ENCODE results near the gene INHA. TPM values are rescaled to one million over a fixed set of nuclear protein-coding genes. Genes with fewer than 3 reads are reported as not detected.

Gene INHA
- total RNA-seq, 4 donors from 2014 or later, result not detected

DNA sequence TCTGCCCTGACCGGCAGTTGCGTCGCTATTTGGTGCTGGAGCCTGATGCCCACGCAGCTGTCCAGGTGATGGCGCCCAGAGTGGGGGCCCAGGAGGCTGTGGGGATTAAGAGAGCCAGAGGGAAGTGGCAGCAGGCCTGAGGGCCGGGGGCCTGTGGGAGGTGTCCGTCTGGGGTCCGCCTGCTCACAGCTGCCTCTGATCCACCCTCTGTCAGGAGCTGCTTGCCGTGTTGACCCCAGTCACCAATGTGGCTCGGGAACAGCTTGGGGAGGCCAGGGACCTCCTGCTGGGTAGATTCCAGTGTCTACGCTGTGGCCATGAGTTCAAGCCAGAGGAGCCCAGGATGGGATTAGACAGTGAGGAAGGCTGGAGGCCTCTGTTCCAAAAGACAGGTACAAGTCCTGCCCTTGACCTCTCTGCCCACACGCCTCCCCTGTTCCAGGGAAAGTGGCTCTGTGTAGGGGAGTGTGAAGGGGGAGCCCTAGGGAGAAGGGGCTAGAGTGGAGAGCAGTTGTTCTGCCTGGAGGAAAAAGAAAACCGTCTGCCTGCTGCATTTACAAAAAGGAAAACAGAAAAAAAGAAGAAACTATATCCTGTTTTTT, 37.1 kb downstream of the INHA start:
- Histone ChIP-seq H3K36me3 (peaks cover 0 to 70% (median 0%) of the 10 kb centered on the region in 3 donors), H3K4me3 (no peak overlapping the region), H3K9me3 (no peaks in the 10 kb centered on the region), H3K27me3 (no peaks in the 10 kb centered on the region), H3K27ac (no peak overlapping the region), H3K4me1 (peaks cover 0 to 6% (median 3%) of the 10 kb centered on the region in 4 donors)
- no peak for TF ChIP-seq POLR2A (IDR thresholded peaks at IDR 0.05)
- TF ChIP-seq, protein P1, sequence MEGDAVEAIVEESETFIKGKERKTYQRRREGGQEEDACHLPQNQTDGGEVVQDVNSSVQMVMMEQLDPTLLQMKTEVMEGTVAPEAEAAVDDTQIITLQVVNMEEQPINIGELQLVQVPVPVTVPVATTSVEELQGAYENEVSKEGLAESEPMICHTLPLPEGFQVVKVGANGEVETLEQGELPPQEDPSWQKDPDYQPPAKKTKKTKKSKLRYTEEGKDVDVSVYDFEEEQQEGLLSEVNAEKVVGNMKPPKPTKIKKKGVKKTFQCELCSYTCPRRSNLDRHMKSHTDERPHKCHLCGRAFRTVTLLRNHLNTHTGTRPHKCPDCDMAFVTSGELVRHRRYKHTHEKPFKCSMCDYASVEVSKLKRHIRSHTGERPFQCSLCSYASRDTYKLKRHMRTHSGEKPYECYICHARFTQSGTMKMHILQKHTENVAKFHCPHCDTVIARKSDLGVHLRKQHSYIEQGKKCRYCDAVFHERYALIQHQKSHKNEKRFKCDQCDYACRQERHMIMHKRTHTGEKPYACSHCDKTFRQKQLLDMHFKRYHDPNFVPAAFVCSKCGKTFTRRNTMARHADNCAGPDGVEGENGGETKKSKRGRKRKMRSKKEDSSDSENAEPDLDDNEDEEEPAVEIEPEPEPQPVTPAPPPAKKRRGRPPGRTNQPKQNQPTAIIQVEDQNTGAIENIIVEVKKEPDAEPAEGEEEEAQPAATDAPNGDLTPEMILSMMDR (IDR thresholded peaks at IDR 0.05), result no peak
- no peak for DNase-seq

DNA sequence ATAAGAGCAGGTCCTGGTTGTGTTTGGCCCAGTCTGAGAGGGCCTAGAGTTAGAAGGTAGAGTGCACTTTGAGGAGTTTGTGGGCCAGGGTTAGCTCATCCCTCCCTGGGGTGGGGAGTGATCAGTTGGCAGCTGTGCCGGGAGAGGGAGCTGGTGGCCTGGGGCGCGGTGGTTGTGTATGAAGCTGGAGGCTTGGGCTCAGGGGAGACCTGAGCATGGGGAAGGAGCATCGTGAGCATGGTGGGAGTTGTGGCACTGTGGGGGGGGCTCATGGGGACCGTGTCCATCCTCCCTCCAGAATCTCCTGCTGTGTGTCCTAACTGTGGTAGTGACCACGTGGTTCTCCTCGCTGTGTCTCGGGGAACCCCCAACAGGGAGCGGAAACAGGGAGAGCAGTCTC, 39.2 kb downstream of the INHA start:
- H3K36me3 ChIP-seq, result peaks cover 0 to 72% (median 0%) of the 10 kb centered on the region in 3 donors

DNA sequence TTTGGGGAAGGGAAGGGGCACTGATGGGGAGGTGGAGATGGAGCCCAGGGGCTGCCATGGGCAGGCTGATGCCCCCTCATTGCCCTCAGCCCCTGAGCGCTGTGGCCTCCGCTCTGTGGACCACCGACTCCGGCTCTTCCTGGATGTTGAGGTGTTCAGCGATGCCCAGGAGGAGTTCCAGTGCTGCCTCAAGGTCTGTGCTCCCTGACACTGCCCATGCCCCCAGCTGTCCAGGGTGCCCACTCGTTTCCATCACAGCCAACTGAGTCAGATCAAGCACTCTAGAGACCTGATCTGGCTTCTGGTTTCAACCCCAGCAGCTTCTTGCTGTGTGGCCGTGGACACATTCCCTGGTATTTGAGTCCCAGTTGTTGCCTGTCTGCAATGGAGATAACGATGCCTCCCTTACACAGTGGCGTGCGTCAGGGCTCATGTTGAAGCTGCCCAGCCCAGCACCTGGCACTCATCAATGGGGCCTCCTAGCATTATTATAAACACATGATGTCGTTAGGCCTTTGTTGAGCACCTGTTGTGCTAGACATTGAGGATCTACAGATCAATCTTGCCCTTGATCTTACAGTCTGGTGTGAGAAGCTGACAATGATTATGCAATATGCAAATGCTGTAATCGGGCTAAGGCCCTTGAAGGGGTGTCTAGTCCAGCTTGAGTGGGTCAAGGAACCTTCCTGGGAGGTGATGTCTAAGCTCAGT, 39.9 kb downstream of the INHA start:
- DNase-seq, result no peak
- Histone ChIP-seq H3K27me3 (no peaks in the 10 kb centered on the region), H3K4me1 (peaks cover 0 to 6% (median 3%) of the 10 kb centered on the region in 4 donors), H3K36me3 (peaks cover 0 to 64% (median 0%) of the 10 kb centered on the region in 3 donors), H3K4me3 (no peak overlapping the region), H3K27ac (no peak overlapping the region), H3K9me3 (no peaks in the 10 kb centered on the region)
- no peak for TF ChIP-seq POLR2A (IDR thresholded peaks at IDR 0.05)
- TF ChIP-seq, protein P1 (IDR thresholded peaks at IDR 0.05), result no peak

More for the DNA sequence above, 39.2 kb downstream of the INHA start:
- H3K4me3 ChIP-seq, result no peak overlapping the region
- peaks cover 0 to 6% (median 3%) of the 10 kb centered on the region in 4 donors for H3K4me1 ChIP-seq
- H3K9me3 ChIP-seq, result no peaks in the 10 kb centered on the region
- TF ChIP-seq, protein P1 (IDR thresholded peaks at IDR 0.05), result no peak
- no peak for TF ChIP-seq POLR2A (IDR thresholded peaks at IDR 0.05)
- DNase-seq, result no peak
- no peaks in the 10 kb centered on the region for H3K27me3 ChIP-seq
- H3K27ac ChIP-seq, result no peak overlapping the region

DNA sequence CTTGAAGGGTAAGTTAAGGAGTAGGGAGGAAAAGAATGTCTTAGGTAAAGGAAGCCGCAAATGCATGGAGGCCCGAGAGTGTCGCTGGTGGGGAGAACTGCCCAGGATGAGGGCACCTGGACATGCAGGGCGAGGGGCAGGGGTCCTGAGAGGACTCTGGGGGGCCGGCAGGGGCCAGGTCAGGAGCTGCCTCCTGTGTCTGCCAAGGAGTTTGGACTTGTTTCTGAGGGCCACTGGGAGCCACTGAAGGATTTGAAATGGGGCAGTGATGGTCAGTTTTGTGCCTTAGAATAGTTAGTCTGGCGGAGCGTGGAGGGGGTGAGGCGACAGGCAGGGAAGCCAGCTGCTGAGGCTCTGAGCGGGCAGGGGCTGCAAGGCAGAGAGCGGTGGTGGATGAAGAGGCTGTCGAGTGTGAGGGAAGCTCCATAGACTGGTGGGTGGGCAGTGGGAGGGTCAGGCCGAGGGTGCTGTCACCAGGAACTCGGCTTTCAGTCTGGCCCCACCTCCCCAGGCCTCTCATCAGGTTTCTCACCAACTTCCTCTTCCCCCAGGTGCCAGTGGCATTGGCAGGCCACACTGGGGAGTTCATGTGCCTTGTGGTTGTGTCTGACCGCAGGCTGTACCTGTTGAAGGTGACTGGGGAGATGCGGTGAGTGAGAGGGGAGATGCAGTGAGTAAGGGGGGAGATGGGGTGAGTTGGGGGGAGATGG, 40.6 kb downstream of the INHA start:
- Histone ChIP-seq H3K4me1 (peaks cover 0 to 6% (median 3%) of the 10 kb centered on the region in 4 donors), H3K9me3 (no peaks in the 10 kb centered on the region), H3K36me3 (peaks cover 0 to 57% (median 0%) of the 10 kb centered on the region in 3 donors), H3K4me3 (no peak overlapping the region), H3K27ac (no peak overlapping the region), H3K27me3 (no peaks in the 10 kb centered on the region)
- DNase-seq, result peak in 2 of 3 donors; percentile 78 to 79
- TF ChIP-seq, protein P1 (IDR thresholded peaks at IDR 0.05), result no peak
- no peak for TF ChIP-seq POLR2A (IDR thresholded peaks at IDR 0.05)

DNA sequence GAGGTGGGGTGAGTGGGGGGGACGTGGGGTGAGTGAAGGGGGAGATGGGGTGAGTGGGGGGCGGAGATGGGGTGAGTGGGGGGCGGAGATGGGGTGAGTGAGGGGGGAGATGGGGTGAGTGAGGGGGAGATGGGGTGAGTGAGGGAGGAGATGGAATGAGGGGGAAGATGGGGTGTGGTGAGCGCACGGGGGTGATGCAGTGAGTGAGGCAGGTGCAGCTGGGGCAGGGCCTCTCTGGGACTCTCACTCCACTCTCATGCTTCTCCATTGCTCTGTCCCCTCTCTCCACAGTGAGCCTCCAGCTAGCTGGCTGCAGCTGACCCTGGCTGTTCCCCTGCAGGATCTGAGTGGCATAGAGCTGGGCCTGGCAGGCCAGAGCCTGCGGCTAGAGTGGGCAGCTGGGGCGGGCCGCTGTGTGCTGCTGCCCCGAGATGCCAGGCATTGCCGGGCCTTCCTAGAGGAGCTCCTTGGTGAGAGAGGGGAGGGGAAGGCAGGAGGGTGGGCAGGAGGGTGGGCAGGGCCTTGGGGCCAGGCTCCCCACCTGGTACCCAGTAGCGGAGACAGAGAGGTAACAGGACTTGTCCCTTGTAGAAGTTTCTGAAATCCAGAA, 41.5 kb downstream of the INHA start:
- H3K9me3 ChIP-seq, result no peaks in the 10 kb centered on the region
- no peak for DNase-seq
- H3K36me3 ChIP-seq, result peaks cover 0 to 49% (median 0%) of the 10 kb centered on the region in 3 donors

More for the DNA sequence above, 41.5 kb downstream of the INHA start:
- Histone ChIP-seq H3K4me3 (no peak overlapping the region), H3K27me3 (no peaks in the 10 kb centered on the region), H3K4me1 (peaks cover 0 to 6% (median 3%) of the 10 kb centered on the region in 4 donors), H3K27ac (no peak overlapping the region)
- TF ChIP-seq POLR2A (IDR thresholded peaks at IDR 0.05), result no peak
- TF ChIP-seq, protein P1 (IDR thresholded peaks at IDR 0.05), result no peak

Data from Peyer's patch (tissue), 4 donors.